Colonic mucosa (tissue), 4 donors: ENCODE data around the gene CMTM4. TPM values are rescaled to one million over a fixed set of nuclear protein-coding genes. Genes with fewer than 3 reads are reported as not detected.

Source experiments
- DNase-seq: peaks from one replicate; pipeline ENCODE4 v3.0.0-alpha.2; 2020
- H3K27ac ChIP-seq: fragments of 200-600 bp; one replicate; pipeline ENCODE4 v1.8.0; 2021
- H3K27me3 ChIP-seq: fragments of 200-600 bp; one replicate; pipeline ENCODE4 v1.8.0; 2021
- H3K36me3 ChIP-seq: fragments of 200-600 bp; one replicate; pipeline ENCODE4 v1.8.0; 2021
- H3K4me1 ChIP-seq: fragments of 200-600 bp; one replicate; pipeline ENCODE4 v1.8.0; 2021; ENCODE audit warnings: mild to moderate bottlenecking
- H3K4me3 ChIP-seq: fragments of 200-600 bp; one replicate; pipeline ENCODE4 v1.8.0; 2021
- H3K9ac ChIP-seq, 2 donors: one replicate each; pipeline ENCODE4 v1.7.0; 2013; ENCODE audit warnings: control low read depth in 2 of 2, low read depth in 2 of 2, low read length in 2 of 2
- H3K9me3 ChIP-seq: fragments of 200-600 bp; one replicate; pipeline ENCODE4 v1.8.0; 2021
- intact Hi-C: fragments of 100-400 bp; cut with DNase I; formaldehyde crosslinking; loops from one replicate; pipeline ENCODE4 v1.14.1; 2022
- total RNA-seq, 2 donors: library from RNA; stranded (reverse); fragmentation: NEBNext Ultra II Directional in 1 of 2; extraction: Animal tissue kit (Norgen Biotek cat#: 25700) in 1 of 2; gene quantifications; one replicate each; pipeline ENCODE4 v1.2.1, GENCODE V29; 2021
- TF ChIP-seq, protein P1 (sequence below): fragments of 200-600 bp; IDR thresholded peaks from one replicate; pipeline ENCODE4 v1.8.0; 2022; ENCODE audit warnings: antibody characterized with exemption, mild to moderate bottlenecking
- donor health status: healthy.
- donor health status: DM: no; HTN: no; CAD: no.
- donor health status: DM: no; HTN: no; CAD: no.

The CMTM4 gene
- total RNA-seq = 100 to 1,000 TPM; 150 to 212 TPM

DNA sequence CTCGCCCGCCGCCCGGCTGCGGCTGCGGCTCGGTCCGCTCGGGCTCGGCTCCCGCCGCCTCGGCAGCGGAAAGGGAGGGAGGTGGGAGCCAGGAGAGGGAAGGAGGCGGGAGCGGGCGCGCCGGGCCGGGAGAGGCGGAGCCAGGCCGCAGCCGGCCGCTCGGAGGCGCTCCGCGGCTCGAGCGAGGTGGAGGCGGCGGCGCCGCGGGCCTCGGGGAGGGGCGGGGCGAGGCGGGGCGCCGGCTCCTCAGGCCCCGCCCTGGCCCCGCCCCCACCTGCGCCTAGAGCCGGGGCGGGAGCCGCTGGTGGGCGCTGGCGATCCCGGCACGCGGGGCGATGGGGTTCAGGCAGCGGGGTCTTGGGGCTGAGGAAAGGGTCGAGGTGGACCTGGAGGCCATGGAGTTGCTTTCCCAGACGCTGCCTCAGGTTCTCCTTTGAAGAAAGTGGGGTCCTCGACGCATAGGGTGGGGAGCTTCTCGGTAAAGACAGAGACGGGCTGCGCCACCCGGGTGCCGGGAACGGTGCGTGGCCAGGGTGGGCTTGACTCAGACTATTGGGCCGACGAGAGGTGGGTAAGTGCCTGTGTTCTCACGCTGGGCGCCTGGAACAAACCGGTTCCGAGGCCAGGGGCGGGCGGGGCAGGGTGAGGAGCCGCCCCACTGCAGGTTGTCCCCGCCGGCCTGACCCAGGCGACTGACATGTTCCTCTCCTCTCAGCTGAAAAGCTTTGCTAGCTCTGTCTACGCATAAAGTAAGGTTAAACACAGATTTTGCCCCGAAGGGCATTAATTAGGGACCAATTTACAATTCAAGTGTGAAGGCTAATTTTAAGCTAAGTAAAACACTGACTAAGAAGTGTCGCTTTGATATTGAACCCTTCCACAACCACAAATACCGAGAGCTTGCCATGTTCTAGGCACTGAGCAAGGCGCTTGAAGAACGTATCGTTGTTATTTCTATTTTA, at the start of gene CMTM4:
Gene CMTM4, minus strand, starts transcription at position 75 of the 962 bp plus-strand sequence. CDS start 218 bp downstream, outside the sequence.
- no peaks in the 10 kb centered on the region for H3K36me3 ChIP-seq
- peaks cover 8% of the 10 kb centered on the region for H3K4me1 ChIP-seq
- no peaks in the 10 kb centered on the region for H3K27me3 ChIP-seq
- intact Hi-C loops = no loop called here
- peak within 1 kb of the TSS; percentile 91 to 95 for H3K9ac ChIP-seq
- H3K9me3 ChIP-seq = no peaks in the 10 kb centered on the region
- peak within 1 kb of the TSS; percentile 82 for H3K27ac ChIP-seq
- TF ChIP-seq, protein P1, sequence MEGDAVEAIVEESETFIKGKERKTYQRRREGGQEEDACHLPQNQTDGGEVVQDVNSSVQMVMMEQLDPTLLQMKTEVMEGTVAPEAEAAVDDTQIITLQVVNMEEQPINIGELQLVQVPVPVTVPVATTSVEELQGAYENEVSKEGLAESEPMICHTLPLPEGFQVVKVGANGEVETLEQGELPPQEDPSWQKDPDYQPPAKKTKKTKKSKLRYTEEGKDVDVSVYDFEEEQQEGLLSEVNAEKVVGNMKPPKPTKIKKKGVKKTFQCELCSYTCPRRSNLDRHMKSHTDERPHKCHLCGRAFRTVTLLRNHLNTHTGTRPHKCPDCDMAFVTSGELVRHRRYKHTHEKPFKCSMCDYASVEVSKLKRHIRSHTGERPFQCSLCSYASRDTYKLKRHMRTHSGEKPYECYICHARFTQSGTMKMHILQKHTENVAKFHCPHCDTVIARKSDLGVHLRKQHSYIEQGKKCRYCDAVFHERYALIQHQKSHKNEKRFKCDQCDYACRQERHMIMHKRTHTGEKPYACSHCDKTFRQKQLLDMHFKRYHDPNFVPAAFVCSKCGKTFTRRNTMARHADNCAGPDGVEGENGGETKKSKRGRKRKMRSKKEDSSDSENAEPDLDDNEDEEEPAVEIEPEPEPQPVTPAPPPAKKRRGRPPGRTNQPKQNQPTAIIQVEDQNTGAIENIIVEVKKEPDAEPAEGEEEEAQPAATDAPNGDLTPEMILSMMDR = no peak
- H3K4me3 ChIP-seq = peak within 1 kb of the TSS; percentile 72
- peak; percentile 85 for DNase-seq

DNA sequence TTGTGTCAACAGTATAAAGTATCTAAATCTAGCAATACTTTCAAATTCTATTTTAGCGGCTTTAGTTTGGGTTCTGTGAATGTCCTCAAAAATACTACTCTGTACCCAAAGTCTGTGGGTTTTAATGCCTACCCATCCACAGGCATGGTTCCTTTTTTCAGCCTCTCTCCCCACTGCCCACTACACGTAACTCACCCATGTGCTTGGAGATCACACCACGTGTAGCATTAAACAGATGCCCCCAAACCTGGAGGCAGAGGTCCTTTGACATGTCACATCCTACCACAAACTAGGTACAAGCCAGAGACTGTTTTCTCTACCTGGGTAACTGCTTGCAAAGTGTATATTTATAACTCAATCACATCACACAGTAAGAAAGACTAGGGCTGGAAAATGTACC, 49.5 kb upstream of the CMTM4 start:
- Histone ChIP-seq H3K9me3 (no peaks in the 10 kb centered on the region), H3K36me3 (peaks cover 3% of the 10 kb centered on the region), H3K9ac (no peak overlapping the region), H3K27ac (peak overlapping the region; percentile 45), H3K27me3 (no peaks in the 10 kb centered on the region), H3K4me3 (no peak overlapping the region), H3K4me1 (peaks cover 21% of the 10 kb centered on the region)
- TF ChIP-seq, protein P1 = no peak
- no peak for DNase-seq
- intact Hi-C loops = no loop called here

DNA sequence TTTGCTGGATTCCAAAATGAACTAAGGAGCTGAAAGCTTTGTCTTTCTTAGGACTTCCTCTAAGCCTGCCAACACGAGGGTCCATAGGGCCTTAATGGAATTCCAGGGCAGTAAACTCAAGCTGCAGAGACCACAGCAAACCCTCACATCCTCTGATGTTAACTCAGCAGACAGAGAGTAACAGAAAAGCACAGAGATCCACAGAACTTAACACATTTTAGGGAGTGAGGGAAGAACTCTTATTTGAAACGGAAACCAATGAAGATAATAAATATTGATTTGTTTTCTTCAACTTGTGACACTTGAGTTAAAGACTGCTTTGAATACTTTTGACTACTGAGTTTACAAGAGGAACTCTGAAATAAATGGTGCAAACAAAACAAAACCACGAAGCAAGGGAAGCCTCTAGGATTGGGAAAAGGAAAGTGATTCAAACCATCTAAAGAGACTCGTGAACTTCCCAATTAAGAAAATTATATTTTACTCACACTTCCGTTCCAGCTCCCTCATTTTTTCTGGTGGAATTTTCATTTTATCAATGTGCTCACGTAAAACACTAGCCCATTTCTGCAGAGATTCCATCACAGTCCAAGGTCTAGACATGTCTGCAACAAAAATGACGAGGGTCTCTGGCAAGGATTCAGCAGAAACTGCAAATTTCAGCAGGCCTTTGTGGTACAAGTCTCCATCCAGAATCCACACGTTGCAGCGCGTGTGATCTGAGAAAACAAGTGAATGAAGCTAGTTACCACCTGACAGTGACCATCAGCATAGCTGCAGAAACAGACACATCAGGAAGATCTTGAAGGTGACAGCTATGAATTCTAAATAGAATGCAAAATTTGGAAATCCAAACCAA, 45.6 kb upstream of the CMTM4 start:
- Histone ChIP-seq H3K9me3 (no peaks in the 10 kb centered on the region), H3K36me3 (peaks cover 7% of the 10 kb centered on the region), H3K27me3 (no peaks in the 10 kb centered on the region), H3K9ac (peak overlapping the region in 1 of 2 donors; percentile 63), H3K4me3 (no peak overlapping the region), H3K4me1 (peaks cover 25% of the 10 kb centered on the region), H3K27ac (peak overlapping the region; percentile 92)
- TF ChIP-seq, protein P1 = no peak
- intact Hi-C loops = no loop called here
- DNase-seq = no peak

DNA sequence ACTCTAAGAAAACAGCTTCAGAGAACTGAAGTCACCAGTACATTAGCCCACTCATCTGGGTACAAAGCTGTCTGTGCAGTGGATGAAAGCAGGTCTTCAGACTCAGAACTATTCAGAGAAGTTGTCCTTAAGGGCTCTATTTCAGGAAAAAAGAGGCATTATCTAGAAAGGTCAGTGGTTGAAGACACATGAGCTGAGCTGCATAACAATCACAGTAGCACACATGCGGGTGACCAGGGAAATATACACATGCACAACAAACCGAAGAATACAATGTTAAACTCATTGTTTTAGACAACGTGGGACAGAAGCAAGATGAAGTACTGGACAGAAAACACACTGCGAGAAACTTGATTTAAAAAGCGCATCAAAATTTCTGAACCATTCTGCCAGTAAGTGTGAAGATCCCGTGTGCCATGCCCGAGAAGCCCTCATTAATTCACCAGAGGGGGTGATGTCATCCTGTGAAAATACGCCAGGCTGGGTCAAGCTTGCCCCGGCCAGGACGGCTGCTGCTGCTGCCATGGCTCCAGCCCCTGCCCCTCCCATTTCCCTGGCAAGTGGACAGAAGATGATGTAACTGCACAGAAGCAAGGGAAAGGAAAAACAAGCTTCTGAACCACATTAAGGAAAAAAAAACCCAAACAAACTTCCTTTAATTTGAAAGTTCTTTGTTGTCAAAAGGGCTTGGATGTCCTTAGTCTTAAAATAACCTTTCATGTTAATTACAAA, 44.8 kb upstream of the CMTM4 start:
- no peaks in the 10 kb centered on the region for H3K9me3 ChIP-seq
- H3K9ac ChIP-seq = peak overlapping the region in 1 of 2 donors; percentile 63
- intact Hi-C loops = no loop called here
- TF ChIP-seq, protein P1 = no peak
- H3K4me1 ChIP-seq = peaks cover 22% of the 10 kb centered on the region
- DNase-seq = peak; percentile 95
- H3K27me3 ChIP-seq = no peaks in the 10 kb centered on the region
- no peak overlapping the region for H3K4me3 ChIP-seq
- H3K27ac ChIP-seq = peak overlapping the region; percentile 92
- H3K36me3 ChIP-seq = peaks cover 7% of the 10 kb centered on the region

DNA sequence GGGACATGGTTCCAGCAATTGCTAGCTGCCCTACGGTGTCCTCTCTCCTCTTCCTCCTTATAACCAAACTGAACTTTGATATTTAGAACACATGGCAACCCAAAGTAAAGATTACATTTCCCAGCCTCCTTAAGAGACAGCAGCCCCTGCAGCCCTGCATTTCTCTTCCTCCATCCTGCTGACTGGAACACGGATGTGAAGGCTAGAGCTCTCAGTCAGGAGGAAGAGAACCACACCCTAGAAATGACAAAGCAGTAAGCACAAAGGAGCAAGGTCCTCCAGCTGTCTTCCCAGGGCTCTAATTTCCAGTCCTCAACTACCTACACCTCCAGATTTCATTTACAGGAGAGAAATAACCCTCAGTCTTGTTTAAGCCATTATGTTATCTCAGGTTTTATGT, 44.0 kb upstream of the CMTM4 start:
- Histone ChIP-seq H3K9me3 (no peaks in the 10 kb centered on the region), H3K9ac (peak overlapping the region in 1 of 2 donors; percentile 63), H3K27ac (peak overlapping the region; percentile 92), H3K4me3 (no peak overlapping the region), H3K4me1 (peaks cover 22% of the 10 kb centered on the region), H3K27me3 (no peaks in the 10 kb centered on the region), H3K36me3 (peaks cover 10% of the 10 kb centered on the region)
- intact Hi-C loops = no loop called here
- peak; percentile 74 for DNase-seq
- TF ChIP-seq, protein P1 = no peak
